Activated naive CD4-positive, alpha-beta T cell treated with anti-CD3 and anti-CD28 coated beads, Interleukin-2, amount 50 U/mL, for 24 hours (primary cell): Measurements from ENCODE around the gene XAB2.
A peak's percentile ranks its signal among the peaks of the same experiment; 100 is the strongest.
"Not testable (repeated sequence)": the region's sequence is repeated elsewhere in the genome, so short reads cannot be mapped to it uniquely, and the experiment has no call there.

Source experiments
- H3K27ac Mint-ChIP-seq: one replicate; pipeline ENCODE4 v1.8.0; 2021; ENCODE audit warnings: mild to moderate bottlenecking, mixed read lengths
- H3K27me3 Mint-ChIP-seq: one replicate; pipeline ENCODE4 v1.8.0; 2021; ENCODE audit warnings: mixed read lengths
- H3K36me3 Mint-ChIP-seq: one replicate; pipeline ENCODE4 v1.8.0; 2021; ENCODE audit warnings: mixed read lengths
- H3K4me1 Mint-ChIP-seq: one replicate; pipeline ENCODE4 v1.8.0; 2021; ENCODE audit warnings: mixed read lengths
- H3K4me3 Mint-ChIP-seq: one replicate; pipeline ENCODE4 v1.8.0; 2021; ENCODE audit warnings: mild to moderate bottlenecking, mixed read lengths
- H3K9me3 Mint-ChIP-seq: one replicate; pipeline ENCODE4 v1.8.0; 2021; ENCODE audit warnings: mixed read lengths

The XAB2 gene

GRCh38 chr19:7658219-7658686, 28.9 kb upstream of the XAB2 start:
- H3K9me3 Mint-ChIP-seq, result no peaks in the 10 kb centered on the region
- peak overlapping the region; percentile 70 for H3K27ac Mint-ChIP-seq
- no peaks in the 10 kb centered on the region for H3K27me3 Mint-ChIP-seq
- H3K4me1 Mint-ChIP-seq, result peaks cover 16% of the 10 kb centered on the region
- H3K4me3 Mint-ChIP-seq, result peak overlapping the region; percentile 73
- no peaks in the 10 kb centered on the region for H3K36me3 Mint-ChIP-seq

- H3K27me3 Mint-ChIP-seq, result no peaks in the 10 kb centered on the region
- peaks cover 23% of the 10 kb centered on the region for H3K4me1 Mint-ChIP-seq
- H3K27ac Mint-ChIP-seq, result no peak overlapping the region
- no peaks in the 10 kb centered on the region for H3K9me3 Mint-ChIP-seq
- no peaks in the 10 kb centered on the region for H3K36me3 Mint-ChIP-seq
- H3K4me3 Mint-ChIP-seq, result no peak overlapping the region
Measured at GRCh38 chr19:7657131-7657751, 27.9 kb upstream of the XAB2 start.

DNA sequence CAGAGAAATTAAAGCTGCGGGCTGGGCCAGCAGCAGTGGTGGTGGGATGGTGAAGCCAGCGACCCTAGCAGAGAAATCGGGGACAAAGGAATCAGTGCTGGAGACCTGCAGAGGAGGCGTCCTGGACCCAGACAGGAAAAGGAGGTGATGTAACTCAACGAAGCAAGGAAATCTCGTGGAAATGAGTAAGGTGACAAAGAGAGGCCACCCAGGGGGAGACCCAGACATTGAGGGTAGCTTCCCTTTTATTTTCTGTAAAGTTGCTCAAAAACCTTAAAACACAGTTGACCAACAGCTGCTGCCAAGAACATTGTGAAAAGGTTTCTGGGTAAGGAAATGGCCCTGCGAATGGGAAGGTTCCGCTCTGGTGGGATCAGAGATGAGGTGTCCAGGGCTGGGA, 26.2 kb upstream of the XAB2 start:
- Mint-ChIP-seq H3K9me3 (no peaks in the 10 kb centered on the region), H3K4me1 (peaks cover 27% of the 10 kb centered on the region), H3K27me3 (no peaks in the 10 kb centered on the region), H3K4me3 (no peak overlapping the region), H3K36me3 (no peaks in the 10 kb centered on the region), H3K27ac (no peak overlapping the region)

DNA sequence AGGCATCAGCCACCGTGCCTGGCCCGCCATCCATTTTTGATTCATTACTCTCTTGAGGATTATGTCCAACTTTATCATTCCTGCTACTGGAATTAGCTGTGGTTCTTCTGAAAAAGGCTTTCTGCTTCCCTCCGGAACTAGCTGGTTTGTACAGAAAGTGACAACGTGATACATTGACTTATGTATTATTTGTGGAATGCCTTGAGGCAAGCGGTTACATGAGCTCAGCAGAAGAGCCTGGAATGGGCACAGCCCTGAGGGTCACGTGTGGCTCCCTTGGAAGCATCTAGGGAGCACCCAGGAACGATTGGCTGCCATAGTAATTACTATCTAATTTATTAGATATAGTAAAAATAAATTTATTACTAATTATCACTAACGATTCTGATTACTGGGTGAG, 25.1 kb upstream of the XAB2 start:
- Mint-ChIP-seq H3K9me3 (no peaks in the 10 kb centered on the region), H3K4me3 (no peak overlapping the region), H3K27ac (peak overlapping the region; percentile 46), H3K36me3 (no peaks in the 10 kb centered on the region), H3K27me3 (no peaks in the 10 kb centered on the region), H3K4me1 (peaks cover 27% of the 10 kb centered on the region)

DNA sequence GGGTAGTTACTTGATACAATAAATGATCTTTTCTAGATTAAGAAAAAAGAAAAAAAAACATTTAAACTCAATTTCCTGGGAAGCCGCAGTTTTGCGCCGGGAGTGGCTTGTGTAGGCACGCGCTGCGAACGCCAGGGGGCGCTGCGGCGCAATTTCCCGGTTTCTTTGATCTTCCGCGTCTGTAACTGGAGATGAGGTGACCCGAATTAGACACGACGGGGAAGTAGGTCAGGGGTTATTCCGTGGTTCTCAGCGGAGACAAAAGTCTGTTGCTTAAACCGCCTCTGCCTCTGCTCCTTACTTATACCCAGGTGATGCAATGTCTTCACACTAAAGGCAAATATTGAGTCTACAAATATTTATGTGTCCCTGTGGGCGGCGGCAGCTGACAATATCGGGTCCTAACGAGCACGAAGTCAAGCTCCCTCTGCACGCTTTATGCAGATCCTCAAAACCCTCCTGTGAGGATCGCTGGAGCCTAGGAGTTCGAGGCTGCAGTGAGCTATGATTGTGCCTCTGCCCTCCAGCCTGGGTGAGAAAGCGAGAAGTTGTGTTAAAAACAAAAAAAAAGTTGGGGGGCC, 22.8 kb upstream of the XAB2 start:
- H3K4me1 Mint-ChIP-seq, result peaks cover 13% of the 10 kb centered on the region
- H3K4me3 Mint-ChIP-seq, result peak overlapping the region; percentile 45
- H3K27ac Mint-ChIP-seq, result peak overlapping the region; percentile 65
- peaks cover 2% of the 10 kb centered on the region for H3K36me3 Mint-ChIP-seq
- no peaks in the 10 kb centered on the region for H3K27me3 Mint-ChIP-seq
- no peaks in the 10 kb centered on the region for H3K9me3 Mint-ChIP-seq

DNA sequence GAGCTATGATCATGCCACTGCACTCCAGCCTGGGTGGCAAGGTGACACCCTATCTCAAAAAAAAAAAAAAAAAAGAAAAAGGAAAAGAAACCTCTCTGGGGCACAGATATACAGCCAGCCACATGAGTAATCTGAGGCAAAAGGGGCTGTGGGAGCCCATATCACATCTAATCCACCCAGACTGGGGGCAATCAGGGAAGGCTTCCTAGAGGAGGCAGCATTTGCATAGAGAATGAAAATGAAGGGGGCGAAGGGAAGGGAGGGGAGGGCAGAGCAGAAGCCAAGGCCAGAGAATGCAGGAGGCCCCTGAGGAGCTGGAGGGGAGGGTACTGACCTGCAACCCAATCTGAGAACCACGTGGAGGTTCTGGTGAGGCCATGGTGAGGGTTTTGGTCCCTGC, 20.8 kb upstream of the XAB2 start:
- Mint-ChIP-seq H3K4me3 (no peak overlapping the region), H3K27me3 (no peaks in the 10 kb centered on the region), H3K4me1 (peaks cover 11% of the 10 kb centered on the region), H3K9me3 (no peaks in the 10 kb centered on the region), H3K36me3 (peaks cover 4% of the 10 kb centered on the region), H3K27ac (no peak overlapping the region)

GRCh38 chr19:7648265-7649014, 19.1 kb upstream of the XAB2 start:
- Mint-ChIP-seq H3K36me3 (peaks cover 4% of the 10 kb centered on the region), H3K9me3 (no peaks in the 10 kb centered on the region), H3K27ac (no peak overlapping the region), H3K4me1 (peaks cover 11% of the 10 kb centered on the region), H3K27me3 (no peaks in the 10 kb centered on the region), H3K4me3 (no peak overlapping the region)

- Mint-ChIP-seq H3K4me1 (peaks cover 3% of the 10 kb centered on the region), H3K9me3 (no peaks in the 10 kb centered on the region), H3K27me3 (no peaks in the 10 kb centered on the region), H3K4me3 (no peak overlapping the region), H3K27ac (no peak overlapping the region), H3K36me3 (peaks cover 4% of the 10 kb centered on the region)
Measured at GRCh38 chr19:7647156-7647555, 17.8 kb upstream of the XAB2 start.

GRCh38 chr19:7646426-7646700, 17.0 kb upstream of the XAB2 start:
- H3K27ac Mint-ChIP-seq, result no peak overlapping the region
- peaks cover 4% of the 10 kb centered on the region for H3K36me3 Mint-ChIP-seq
- H3K4me3 Mint-ChIP-seq, result no peak overlapping the region
- no peaks in the 10 kb centered on the region for H3K4me1 Mint-ChIP-seq
- no peaks in the 10 kb centered on the region for H3K9me3 Mint-ChIP-seq
- H3K27me3 Mint-ChIP-seq, result no peaks in the 10 kb centered on the region

DNA sequence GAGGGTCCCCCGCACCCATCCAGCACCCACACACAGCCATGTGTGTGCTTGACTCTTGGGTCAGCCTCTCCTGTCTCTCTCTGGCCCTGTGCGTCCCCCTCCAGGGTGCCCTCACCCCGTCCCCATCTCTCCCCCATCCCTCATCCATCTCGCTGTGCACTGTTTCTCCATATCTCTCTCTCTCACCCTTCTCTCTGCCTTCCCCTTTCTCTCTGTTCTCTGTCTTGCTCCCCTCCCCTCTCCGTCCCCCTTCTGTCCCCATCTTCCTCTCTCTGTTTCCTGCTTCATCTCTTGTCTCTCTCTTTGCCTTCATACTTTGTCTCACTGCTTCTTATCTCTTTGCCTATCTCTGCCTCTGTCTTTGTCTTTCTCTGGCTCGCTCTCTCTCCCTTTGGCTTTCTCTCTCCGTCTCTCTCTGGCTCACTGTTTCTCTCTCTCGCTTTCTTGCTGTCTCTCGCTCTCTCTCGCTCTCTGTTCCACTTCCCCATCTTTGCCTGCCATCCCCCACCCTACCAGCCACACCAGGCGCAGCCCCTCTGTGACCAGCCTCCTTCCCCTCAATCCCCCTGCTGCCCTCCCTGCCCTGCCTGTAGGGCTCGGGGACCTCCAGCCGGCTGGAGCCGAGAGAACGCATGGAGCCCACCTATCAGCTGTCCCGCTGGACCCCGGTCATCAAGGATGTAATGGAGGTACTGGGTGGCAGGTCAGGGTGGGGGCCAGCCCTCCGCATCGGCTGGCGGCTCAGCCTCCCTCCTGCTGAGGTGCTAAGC, 16.5 kb upstream of the XAB2 start:
- Mint-ChIP-seq H3K36me3 (peaks cover 4% of the 10 kb centered on the region), H3K9me3 (no peaks in the 10 kb centered on the region), H3K4me3 (no peak overlapping the region), H3K4me1 (no peaks in the 10 kb centered on the region), H3K27ac (no peak overlapping the region), H3K27me3 (no peaks in the 10 kb centered on the region)

- Mint-ChIP-seq H3K27ac (no peak overlapping the region), H3K27me3 (no peaks in the 10 kb centered on the region), H3K36me3 (peaks cover 4% of the 10 kb centered on the region), H3K4me1 (peaks cover 3% of the 10 kb centered on the region), H3K4me3 (no peak overlapping the region), H3K9me3 (no peaks in the 10 kb centered on the region)
Measured at GRCh38 chr19:7645163-7645562, 15.8 kb upstream of the XAB2 start.

- H3K4me1 Mint-ChIP-seq, result peaks cover 9% of the 10 kb centered on the region
- no peaks in the 10 kb centered on the region for H3K27me3 Mint-ChIP-seq
- peaks cover 4% of the 10 kb centered on the region for H3K36me3 Mint-ChIP-seq
- H3K27ac Mint-ChIP-seq, result no peak overlapping the region
- no peak overlapping the region for H3K4me3 Mint-ChIP-seq
- H3K9me3 Mint-ChIP-seq, result no peaks in the 10 kb centered on the region
Measured at GRCh38 chr19:7644550-7644877, 15.2 kb upstream of the XAB2 start.

DNA sequence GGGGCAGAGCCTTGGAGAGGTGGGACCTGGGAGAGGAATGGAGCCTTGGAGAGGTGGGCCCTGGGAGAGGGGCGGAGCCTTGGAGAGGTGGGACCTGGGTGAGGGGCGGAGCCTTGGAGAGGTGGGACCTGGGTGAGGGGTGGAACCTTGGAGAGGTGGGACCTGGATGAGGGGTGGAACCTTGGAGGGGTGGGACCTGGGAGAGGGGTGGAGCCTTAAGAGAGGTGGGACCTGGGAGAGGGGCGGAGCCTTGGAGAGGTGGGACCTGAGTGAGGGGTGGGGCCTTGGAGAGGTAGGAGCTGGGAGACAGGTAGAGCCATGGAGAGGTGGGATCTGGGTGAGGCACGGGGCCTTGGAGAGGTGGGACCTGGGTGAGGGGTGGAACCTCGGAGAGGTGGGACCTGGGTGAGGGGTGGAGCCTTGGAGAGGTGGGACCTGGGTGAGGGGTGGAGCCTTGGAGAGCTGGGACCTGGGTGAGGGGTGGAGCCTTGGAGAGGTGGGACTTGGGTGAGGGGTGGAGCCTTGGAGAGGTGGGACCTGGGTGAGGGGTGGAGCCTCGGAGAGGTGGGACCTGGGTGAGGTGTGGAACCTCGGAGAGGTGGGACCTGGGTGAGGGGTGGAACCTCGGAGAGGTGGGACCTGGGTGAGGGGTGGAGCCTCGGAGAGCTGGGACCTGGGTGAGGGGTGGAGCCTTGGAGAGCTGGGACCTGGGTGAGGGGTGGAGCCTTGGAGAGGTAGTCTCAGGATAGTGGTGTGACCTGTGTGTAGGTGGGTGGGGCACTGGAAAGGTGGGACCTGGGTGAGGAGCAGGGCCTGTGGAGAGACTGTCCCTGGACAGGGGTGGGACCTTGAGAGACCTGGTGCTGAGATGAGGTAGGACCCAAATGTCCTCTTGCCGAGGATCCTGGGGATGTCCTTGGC, 14.5 kb upstream of the XAB2 start:
- H3K36me3 Mint-ChIP-seq, H3K27ac Mint-ChIP-seq, H3K9me3 Mint-ChIP-seq, H3K4me3 Mint-ChIP-seq, H3K27me3 Mint-ChIP-seq: not testable (repeated sequence)
- peaks cover 14% of the 10 kb centered on the region for H3K4me1 Mint-ChIP-seq

- Mint-ChIP-seq H3K27me3 (no peaks in the 10 kb centered on the region), H3K4me1 (peaks cover 22% of the 10 kb centered on the region), H3K36me3 (peaks cover 4% of the 10 kb centered on the region), H3K4me3 (no peak overlapping the region), H3K27ac (no peak overlapping the region), H3K9me3 (no peaks in the 10 kb centered on the region)
Measured at GRCh38 chr19:7643031-7643415, 13.7 kb upstream of the XAB2 start.

GRCh38 chr19:7642295-7643030, 13.1 kb upstream of the XAB2 start:
- H3K4me3 Mint-ChIP-seq, result no peak overlapping the region
- H3K27ac Mint-ChIP-seq, result no peak overlapping the region
- H3K4me1 Mint-ChIP-seq, result peaks cover 28% of the 10 kb centered on the region
- H3K36me3 Mint-ChIP-seq, result peaks cover 2% of the 10 kb centered on the region
- no peaks in the 10 kb centered on the region for H3K9me3 Mint-ChIP-seq
- no peaks in the 10 kb centered on the region for H3K27me3 Mint-ChIP-seq
